Occipital lobe (tissue), 1 donor: ENCODE measurements around the gene TGFB3. TPM values are rescaled to one million over a fixed set of nuclear protein-coding genes. Genes with fewer than 3 reads are reported as not detected.

Experiments used
- total RNA-seq: library from RNA; depleted of rRNA; stranded (reverse); fragments of >200 nt; gene quantifications from one replicate; pipeline ENCODE4 v1.2.3, GENCODE V29; 2014

The TGFB3 gene
- total RNA-seq, 1 donor from 2014 or later, result 33.2 TPM

Other genes with a start within 250 kb of the TGFB3 start
- 28.2 TPM for gene IFT43, start 3.8 kb upstream of the TGFB3 start, total RNA-seq
- 112 TPM for gene GPATCH2L, start 169.9 kb upstream of the TGFB3 start, total RNA-seq